ENCODE measurements around the gene MLLT1. TPM values are rescaled to one million over a fixed set of nuclear protein-coding genes. Genes with fewer than 3 reads are reported as not detected.

Gene MLLT1
- total RNA-seq, 2 experiments from 2014 or later, result 59.6 to 70.3 TPM

- POLR2A ChIA-PET, result no interaction called here
- CTCF ChIA-PET, result interaction anchor here (1.4 to 1.5 kb wide), 2 partner anchors 42 to 45 kb away, joined by 3 read pairs; no protein-coding TSS in a partner anchor
These were observed 53.2 kb downstream of the MLLT1 start for GRCh38 chr19:6226444-6227155.

- CTCF ChIA-PET, result interaction anchor here (0.5 to 1.5 kb wide), 3 partner anchors 42 to 102 kb away, joined by 3 read pairs; no protein-coding TSS in a partner anchor
- POLR2A ChIA-PET, result no interaction called here
These were observed 53.8 kb downstream of the MLLT1 start for GRCh38 chr19:6226012-6226411.

- ChIA-PET POLR2A (no interaction called here), CTCF (interaction anchor here (0.5 to 1.5 kb wide), 3 partner anchors 43 to 103 kb away, joined by 3 read pairs; no protein-coding TSS in a partner anchor)
These were observed 54.4 kb downstream of the MLLT1 start for GRCh38 chr19:6225232-6225865.

- CTCF ChIA-PET, result no interaction called here
- POLR2A ChIA-PET, result no interaction called here
These were observed 55.5 kb downstream of the MLLT1 start for GRCh38 chr19:6224308-6224675.

GRCh38 chr19:6223461-6224307 is 56.1 kb downstream of the MLLT1 start:
- ChIA-PET POLR2A (no interaction called here), CTCF (no interaction called here)

- ChIA-PET POLR2A (no interaction called here), CTCF (interaction anchor here (0.6 kb wide), 1 partner anchor 1304 kb away, joined by 3 read pairs; no protein-coding TSS in a partner anchor)
These were observed 56.9 kb downstream of the MLLT1 start for GRCh38 chr19:6222884-6223283.

GRCh38 chr19:6221878-6222746 is 57.7 kb downstream of the MLLT1 start:
- ChIA-PET POLR2A (no interaction called here), CTCF (interaction anchor here (0.6 kb wide), 1 partner anchor 1305 kb away, joined by 3 read pairs; no protein-coding TSS in a partner anchor)

GRCh38 chr19:6221220-6221877 is 58.4 kb downstream of the MLLT1 start:
- CTCF ChIA-PET, result interaction anchor here (0.8 kb wide), 1 partner anchor 24 kb away, joined by 3 read pairs; no protein-coding TSS in a partner anchor
- POLR2A ChIA-PET, result no interaction called here

GRCh38 chr19:6220385-6221191 is 59.2 kb downstream of the MLLT1 start:
- POLR2A ChIA-PET, result interaction anchor here (0.6 kb wide), 1 partner anchor 187 kb away, joined by 9 read pairs; no protein-coding TSS in a partner anchor

GRCh38 chr19:6219586-6220290 is 60.0 kb downstream of the MLLT1 start:
- POLR2A ChIA-PET, result interaction anchor here (0.6 kb wide), 1 partner anchor 188 kb away, joined by 9 read pairs; no protein-coding TSS in a partner anchor

More at GRCh38 chr19:6220385-6221191, 59.2 kb downstream of the MLLT1 start:
- CTCF ChIA-PET, result interaction anchor here (0.6 to 0.8 kb wide), 2 partner anchors 23 to 170 kb away, joined by 3 read pairs; no protein-coding TSS in a partner anchor

GRCh38 chr19:6219147-6219525 is 60.6 kb downstream of the MLLT1 start:
- ChIA-PET POLR2A (no interaction called here), CTCF (interaction anchor here (0.8 to 1.9 kb wide), 21 partner anchors 9 to 413 kb away, joined by 3 to 18 read pairs (median 4); no protein-coding TSS in a partner anchor)

More at GRCh38 chr19:6219586-6220290, 60.0 kb downstream of the MLLT1 start:
- CTCF ChIA-PET, result interaction anchor here (0.6 to 1.9 kb wide), 3 partner anchors 12 to 170 kb away, joined by 3 to 16 read pairs (median 6); no protein-coding TSS in a partner anchor

GRCh38 chr19:6218491-6219146 is 61.2 kb downstream of the MLLT1 start:
- CTCF ChIA-PET, result interaction anchor here (0.6 to 1.9 kb wide), 25 partner anchors 10 to 650 kb away, joined by 3 to 18 read pairs (median 4); no protein-coding TSS in a partner anchor
- POLR2A ChIA-PET, result interaction anchor here (0.5 kb wide), 1 partner anchor 790 kb away, joined by 4 read pairs; no protein-coding TSS in a partner anchor

GRCh38 chr19:6217752-6218334 is 61.9 kb downstream of the MLLT1 start:
- POLR2A ChIA-PET, result interaction anchor here (0.5 kb wide), 1 partner anchor 791 kb away, joined by 4 read pairs; no protein-coding TSS in a partner anchor
- CTCF ChIA-PET, result interaction anchor here (0.6 to 1.9 kb wide), 17 partner anchors 11 to 170 kb away, joined by 3 to 18 read pairs (median 4); no protein-coding TSS in a partner anchor

GRCh38 chr19:6216996-6217751 is 62.6 kb downstream of the MLLT1 start:
- ChIA-PET CTCF (interaction anchor here (1.9 kb wide), 2 partner anchors 83 to 91 kb away, joined by 7 to 18 read pairs; no protein-coding TSS in a partner anchor), POLR2A (no interaction called here)
